Skin of body (tissue), 2 donors: ENCODE results near the gene TASP1. TPM values are rescaled to one million over a fixed set of nuclear protein-coding genes. Genes with fewer than 3 reads are reported as not detected.
"Not testable (repeated sequence)": the region's sequence is repeated elsewhere in the genome, so short reads cannot be mapped to it uniquely, and the experiment has no call there.

Experiments used
- DNase-seq: peaks from one replicate; lab custom pipeline; 2025; lab: John Stamatoyannopoulos, UW
- total RNA-seq: library from RNA; depleted of rRNA; stranded (reverse); fragments of >200 nt; gene quantifications from one replicate; pipeline ENCODE4 v1.2.3, GENCODE V29; 2014

Gene TASP1
- total RNA-seq: 18.5 TPM

- peak; percentile 96 for DNase-seq
Observed at GRCh38 chr20:13638496-13639149, at the start of gene TASP1. TSS of gene TASP1 (minus strand) at chr20:13638932. CDS start at chr20:13630078, 8,854 bp downstream.

GRCh38 chr20:13687815-13688214 lies 49.1 kb upstream of the TASP1 start:
- DNase-seq: no peak

GRCh38 chr20:13685623-13686022 lies 46.9 kb upstream of the TASP1 start:
- DNase-seq: no peak

- DNase-seq: no peak
Observed at GRCh38 chr20:13684566-13685222, 46.0 kb upstream of the TASP1 start.

- DNase-seq: no peak
Observed at GRCh38 chr20:13683833-13684232, 45.1 kb upstream of the TASP1 start.

- DNase-seq: no peak
Observed at GRCh38 chr20:13681248-13682125, 42.8 kb upstream of the TASP1 start.

- DNase-seq: no peak
Observed at GRCh38 chr20:13678944-13679343, 40.2 kb upstream of the TASP1 start.

- no peak for DNase-seq
Observed at GRCh38 chr20:13677241-13677640, 38.5 kb upstream of the TASP1 start.

GRCh38 chr20:13676682-13677081 lies 38.0 kb upstream of the TASP1 start:
- no peak for DNase-seq

GRCh38 chr20:13672690-13673089 lies 34.0 kb upstream of the TASP1 start:
- no peak for DNase-seq

GRCh38 chr20:13671916-13672378 lies 33.2 kb upstream of the TASP1 start:
- peak; percentile 63 for DNase-seq

GRCh38 chr20:13671512-13671911 lies 32.8 kb upstream of the TASP1 start:
- no peak for DNase-seq

GRCh38 chr20:13670160-13670559 lies 31.4 kb upstream of the TASP1 start:
- DNase-seq: no peak

- DNase-seq: no peak
Observed at GRCh38 chr20:13665709-13666395, 27.1 kb upstream of the TASP1 start.

- peak; percentile 68 for DNase-seq
Observed at GRCh38 chr20:13661070-13661685, 22.4 kb upstream of the TASP1 start.

GRCh38 chr20:13659288-13659687 lies 20.6 kb upstream of the TASP1 start:
- no peak for DNase-seq

GRCh38 chr20:13658060-13658459 lies 19.3 kb upstream of the TASP1 start:
- not testable (repeated sequence) for DNase-seq

- no peak for DNase-seq
Observed at GRCh38 chr20:13656721-13657368, 18.1 kb upstream of the TASP1 start.

GRCh38 chr20:13654463-13655023 lies 15.8 kb upstream of the TASP1 start:
- no peak for DNase-seq

GRCh38 chr20:13650474-13650873 lies 11.7 kb upstream of the TASP1 start:
- DNase-seq: no peak
